Measurements from ENCODE around the gene SMYD3. TPM values are rescaled to one million over a fixed set of nuclear protein-coding genes. Genes with fewer than 3 reads are reported as not detected.

The SMYD3 gene
- total and polyA plus RNA-seq, 2 donors (not counting 3 experiments of a cell fraction or from before 2014, with no cell fraction given): 16.0 to 32.1 TPM

- Histone ChIP-seq H3K4me2 (ENCODE audit: insufficient read depth, low read length) (no peak overlapping the region), H3K9me3 (replicated peaks; ENCODE audit: control insufficient read depth, insufficient read depth, low read length) (no peaks in the 10 kb centered on the region), H4K20me1 (replicated peaks; ENCODE audit: control insufficient read depth, extremely low read depth, insufficient read depth, low read length) (no peaks in the 10 kb centered on the region), H3K9ac (replicated peaks; ENCODE audit: extremely low read depth, insufficient read depth, low read length) (no peak overlapping the region), H3K27me3 (ENCODE audit: control insufficient read depth in 2 of 2, insufficient read depth in 2 of 2, low read length in 2 of 2) (peaks cover 1 to 8% of the 10 kb centered on the region in 2 experiments), H3K36me3 (ENCODE audit: control insufficient read depth in 2 of 2, extremely low read depth in 1 of 2, insufficient read depth in 2 of 2, low read length in 2 of 2) (peaks cover 0 to 4% of the 10 kb centered on the region in 2 experiments), H2AFZ (ENCODE audit: low read depth, low read length) (no peak overlapping the region), H3K4me3 (replicated peaks in 1 of 3; ENCODE audit: insufficient read depth in 1 of 3, low read depth in 1 of 3, low read length in 3 of 3) (no peak overlapping the region), H3K79me2 (ENCODE audit: control insufficient read depth, insufficient read depth, low read length) (no peaks in the 10 kb centered on the region), H3K27ac (ENCODE audit: insufficient read depth, low read depth, low read length) (no peak overlapping the region), H3K9me1 (replicated peaks; ENCODE audit: control insufficient read depth, extremely low read depth, insufficient read depth, low read length) (no peaks in the 10 kb centered on the region), H3K4me1 (ENCODE audit: control insufficient read depth, extremely low read depth, insufficient read depth, low read length) (no peaks in the 10 kb centered on the region)
- FAIRE-seq (no peak), DNase-seq (ENCODE audit: low read depth, low spot score) (no peak)
- TF ChIP-seq MAX (IDR thresholded peaks at IDR 0.05; ENCODE audit: insufficient read depth, insufficient read length): no peak
- TF ChIP-seq POLR2AphosphoS5 (IDR thresholded peaks at IDR 0.05; ENCODE audit: insufficient read depth, low read depth, low read length): no peak
- TF ChIP-seq POLR2A (IDR thresholded peaks at IDR 0.05; ENCODE audit: low read depth, low read length): no peak
- TF ChIP-seq EZH2 (IDR thresholded peaks at IDR 0.05; ENCODE audit: borderline replicate concordance, low read depth, low read length, severe bottlenecking): no peak
- no peak for TF ChIP-seq CTCF (IDR thresholded peaks at IDR 0.05; ENCODE audit: extremely low read depth in 1 of 2, insufficient read depth in 1 of 2, low read depth in 1 of 2, low read length in 2 of 2)
- no peak for TF ChIP-seq GATA2 (IDR thresholded peaks at IDR 0.05; ENCODE audit: insufficient read depth, insufficient read length, low read depth, low read length)
- no peak for TF ChIP-seq MYC (IDR thresholded peaks at IDR 0.05; ENCODE audit: low read depth, low read length)
- no peak for TF ChIP-seq FOS (IDR thresholded peaks at IDR 0.05; ENCODE audit: borderline replicate concordance, insufficient read depth, low read length)
- TF ChIP-seq JUN (IDR thresholded peaks at IDR 0.05; ENCODE audit: borderline replicate concordance, insufficient read depth, insufficient read length, low read depth): no peak
- dilution Hi-C loops (cut with MboI; ENCODE audit: extremely low pct_ligation_motif_present, low sequenced_read_pairs) (no loop called here), intact Hi-C loops (cut with micrococcal nuclease) (no loop called here)
- BruUV-seq (replicated peaks): no TSS peak
- ChIA-PET POLR2A (no interaction called here), CTCF (interaction anchor here (0.9 kb wide), 1 partner anchor 30 kb away, joined by 4 read pairs; the partner anchor contains the start of gene SMYD3)
Measured at GRCh38 chr1:246537441-246537840, 30.4 kb upstream of the SMYD3 start.
